ENCODE measurements around the gene MYH9.
A peak's percentile ranks its signal among the peaks of the same experiment; 100 is the strongest.

Gene MYH9

GRCh38 chr22:36315325-36315724, 72.4 kb downstream of the MYH9 start:
- no peak for DNase-seq (ENCODE audit: low read depth, low spot score)

DNA sequence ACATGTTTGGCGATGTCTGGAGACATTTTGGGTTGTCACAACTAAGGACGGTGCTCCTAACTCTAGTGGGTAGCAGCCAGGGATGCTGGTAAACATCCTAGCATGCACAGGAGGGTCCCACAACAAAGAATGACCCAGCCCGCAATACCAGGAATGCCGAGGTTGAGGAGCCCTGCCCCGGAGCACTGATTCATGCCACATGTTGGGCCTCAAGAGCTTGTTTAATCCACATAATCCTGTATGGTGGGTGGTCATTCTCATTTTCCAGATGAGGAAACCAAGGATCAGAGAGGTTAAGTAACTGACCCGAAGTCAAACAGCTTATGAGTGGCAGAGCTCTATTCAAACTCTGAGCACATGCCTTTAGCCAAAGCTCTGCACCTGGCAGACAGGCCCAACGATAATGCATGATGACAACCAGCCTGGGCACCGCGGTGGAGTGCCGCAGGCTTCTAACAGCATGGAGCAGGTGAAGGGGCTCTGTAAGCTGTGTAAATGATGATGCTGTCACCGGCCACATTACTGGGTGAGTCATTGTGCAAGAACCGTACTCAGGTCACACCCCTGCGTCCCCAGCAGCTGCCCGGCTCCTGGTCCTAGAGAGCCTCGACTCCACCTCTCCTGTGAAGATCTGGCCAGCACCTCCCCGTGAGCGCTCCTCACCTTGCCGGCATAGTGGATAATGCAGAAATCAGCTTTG, 76.2 kb downstream of the MYH9 start:
- DNase-seq (ENCODE audit: low read depth, low spot score): no peak

DNA sequence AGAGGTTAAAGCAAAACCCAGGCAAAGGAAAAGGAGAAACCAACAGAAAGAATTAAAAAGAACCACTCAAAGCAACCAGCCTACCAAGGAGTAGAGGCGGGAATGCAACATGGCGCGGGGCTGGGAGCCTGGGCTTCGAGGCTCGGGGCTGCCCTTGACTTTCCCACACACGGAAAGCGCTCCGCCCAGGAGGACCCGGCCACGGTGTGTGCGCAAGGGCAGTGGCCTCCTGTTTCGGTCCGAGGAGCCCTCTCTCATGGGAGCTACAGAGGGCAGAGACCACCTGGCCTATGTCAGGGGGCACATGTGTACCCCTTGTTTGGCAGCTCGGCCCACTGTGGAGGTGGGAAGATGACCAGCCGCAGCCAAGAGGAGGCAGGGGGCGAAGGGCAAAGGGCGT, 78.9 kb downstream of the MYH9 start:
- DNase-seq (ENCODE audit: low read depth, low spot score): no peak

GRCh38 chr22:36306227-36306626, 81.5 kb downstream of the MYH9 start:
- DNase-seq (ENCODE audit: low read depth, low spot score): no peak

DNA sequence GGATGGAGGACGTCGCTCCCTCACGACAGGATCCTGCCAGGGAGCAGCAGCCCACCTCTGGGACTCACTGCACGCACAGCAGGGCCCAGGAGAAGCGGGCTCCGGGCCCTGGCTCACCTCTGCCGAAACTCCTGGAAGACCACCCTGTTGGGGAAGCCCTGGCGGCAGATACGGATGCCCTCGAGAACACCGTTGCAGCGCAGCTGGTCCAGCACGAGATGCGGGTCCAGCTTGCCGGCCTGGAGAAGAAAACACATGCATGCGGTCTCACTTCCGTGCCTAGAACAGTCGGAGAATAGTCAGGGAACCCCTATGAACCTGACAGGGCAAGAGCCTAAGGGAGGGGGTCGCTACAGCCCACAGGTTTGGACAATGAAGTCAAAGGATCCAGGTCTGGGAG, 82.0 kb downstream of the MYH9 start:
- no peak for DNase-seq (ENCODE audit: low read depth, low spot score)

DNA sequence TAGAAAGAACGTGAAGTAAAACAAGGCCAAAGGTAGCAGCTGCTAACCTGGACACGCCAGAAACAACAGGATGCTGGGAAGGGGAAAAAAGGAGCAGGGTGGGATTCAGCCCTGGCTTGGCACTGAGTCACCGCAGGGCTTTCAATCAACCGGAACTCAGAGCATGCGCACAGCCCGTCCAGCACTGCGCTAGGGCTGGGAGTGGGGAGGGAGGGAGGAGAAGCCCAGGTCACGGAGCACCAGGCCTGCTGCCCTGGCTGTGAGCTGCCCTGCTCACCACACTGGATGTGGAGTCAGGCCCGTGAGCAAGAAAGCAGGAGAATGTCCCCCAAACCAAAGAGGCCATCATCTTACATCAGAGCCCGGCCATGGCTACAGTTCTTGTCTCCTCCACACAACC, 83.3 kb downstream of the MYH9 start:
- no peak for DNase-seq (ENCODE audit: low read depth, low spot score)

DNA sequence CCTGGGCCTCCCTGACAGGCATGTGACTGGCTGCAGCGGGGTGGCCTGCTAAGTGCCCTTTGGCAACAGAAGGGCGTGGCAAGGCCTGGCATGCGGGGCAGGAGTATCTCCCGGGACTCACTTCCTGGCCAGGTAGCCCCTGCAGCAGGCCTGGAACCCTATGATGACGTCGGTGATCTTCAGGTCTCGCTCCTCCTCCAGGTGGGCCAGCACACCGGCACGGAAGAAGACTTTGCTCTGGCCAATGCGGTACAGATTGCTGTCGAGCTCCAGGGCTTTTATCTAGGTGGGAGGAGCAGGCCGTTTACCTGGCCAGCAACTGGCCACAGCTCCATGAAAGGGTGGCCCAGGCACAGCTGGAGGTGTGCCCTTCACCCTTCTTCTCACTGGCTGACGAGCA, 83.9 kb downstream of the MYH9 start:
- no peak for DNase-seq (ENCODE audit: low read depth, low spot score)

GRCh38 chr22:36303115-36303467, 84.7 kb downstream of the MYH9 start:
- no peak for DNase-seq (ENCODE audit: low read depth, low spot score)

DNA sequence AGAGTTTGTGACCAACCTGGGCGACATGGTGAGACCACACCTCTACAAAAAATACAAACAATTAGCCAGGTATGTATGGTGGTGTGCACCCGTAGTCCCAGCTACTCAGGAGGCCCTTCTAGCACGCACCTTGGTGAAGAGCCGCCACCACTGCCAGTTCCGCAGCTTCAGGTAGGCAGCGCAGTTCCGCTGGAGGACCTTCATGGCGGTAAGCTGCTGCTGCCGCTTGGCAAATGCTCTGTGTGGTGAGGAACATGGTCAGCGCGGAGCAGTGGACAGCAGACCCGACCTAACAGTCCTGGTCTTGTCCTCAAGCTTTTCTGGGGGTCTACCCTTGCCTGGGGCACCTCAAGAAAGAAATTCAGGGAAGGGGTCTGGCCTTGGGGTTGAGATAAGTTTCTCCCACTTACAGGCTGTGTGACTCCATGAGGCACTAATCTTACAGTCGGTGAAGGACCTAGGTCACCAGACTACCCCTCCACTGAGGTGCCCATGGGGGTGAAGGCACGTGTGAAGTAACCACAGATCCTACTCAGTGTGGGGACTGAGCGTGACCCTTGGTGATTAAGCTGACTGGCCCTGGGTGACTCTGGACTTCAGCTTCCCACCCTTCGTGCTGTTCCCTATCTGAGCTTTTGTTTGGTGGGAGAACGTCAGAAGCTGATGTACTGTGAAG, 85.2 kb downstream of the MYH9 start:
- DNase-seq (ENCODE audit: low read depth, low spot score): no peak

DNA sequence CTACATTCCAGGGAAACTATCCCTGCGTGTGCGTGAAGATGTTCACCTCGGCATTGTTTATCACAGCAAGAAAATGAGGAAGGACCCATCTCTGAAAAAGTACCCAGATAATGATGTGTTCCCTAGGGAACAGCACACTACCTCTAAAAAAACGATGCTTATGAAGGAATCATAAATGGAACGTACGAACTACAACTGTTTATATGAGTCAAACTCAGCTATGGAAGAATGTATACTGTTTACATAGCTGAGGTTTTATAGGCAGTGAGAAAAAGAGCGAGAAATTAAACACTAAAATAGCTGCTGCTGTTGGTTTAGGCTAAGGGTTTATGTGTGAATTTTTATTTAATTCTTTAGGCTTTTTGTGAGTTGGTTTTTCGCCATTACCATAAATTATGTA, 85.9 kb downstream of the MYH9 start:
- no peak for DNase-seq (ENCODE audit: low read depth, low spot score)

GRCh38 chr22:36301384-36301828, 86.4 kb downstream of the MYH9 start:
- DNase-seq (ENCODE audit: low read depth, low spot score): peak; percentile 64

GRCh38 chr22:36300396-36301212, 87.2 kb downstream of the MYH9 start:
- DNase-seq (ENCODE audit: low read depth, low spot score): no peak

DNA sequence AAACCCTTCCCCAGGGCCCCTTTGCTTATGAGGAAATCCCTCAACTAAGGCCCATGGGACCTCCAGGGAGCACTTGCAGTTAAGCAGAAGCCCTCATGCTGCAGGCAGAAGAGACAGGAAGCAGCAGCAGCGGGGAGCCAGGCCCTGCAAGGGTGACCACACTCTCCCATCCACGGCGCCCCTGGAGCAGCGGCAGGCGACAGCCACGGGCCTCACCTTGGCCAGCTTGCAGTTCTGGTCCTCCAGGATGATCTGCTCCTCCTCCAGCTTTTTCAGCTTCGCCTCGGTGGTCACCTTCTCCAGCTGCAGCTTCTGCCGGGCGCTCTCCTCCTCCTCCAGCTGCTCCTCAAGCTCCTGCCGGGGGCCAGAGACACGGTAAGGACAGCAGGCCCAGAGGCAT, 87.9 kb downstream of the MYH9 start:
- no peak for DNase-seq (ENCODE audit: low read depth, low spot score)

DNA sequence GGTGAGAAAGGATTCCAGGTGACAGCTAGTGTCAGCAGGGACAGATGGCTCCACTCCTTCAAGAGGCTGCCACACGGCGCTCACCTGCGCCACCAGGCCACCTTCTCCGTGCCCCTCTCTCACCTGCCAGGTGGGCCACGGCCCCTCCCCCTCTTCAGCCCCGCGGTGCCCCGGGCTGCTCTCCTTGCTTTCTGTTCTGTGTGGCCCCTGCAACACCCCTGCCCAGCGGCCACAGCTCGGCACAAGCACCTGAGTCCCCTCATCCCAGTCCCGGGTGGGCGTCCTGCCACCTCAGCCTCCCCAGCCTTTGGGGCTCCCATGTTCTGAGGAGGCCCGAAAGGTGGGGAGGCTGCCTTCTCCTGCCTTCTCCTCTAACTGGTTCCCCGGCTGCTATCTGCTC, 88.5 kb downstream of the MYH9 start:
- DNase-seq (ENCODE audit: low read depth, low spot score): no peak

- DNase-seq (ENCODE audit: low read depth, low spot score): no peak
Observed at GRCh38 chr22:36298601-36299000, 89.2 kb downstream of the MYH9 start.

DNA sequence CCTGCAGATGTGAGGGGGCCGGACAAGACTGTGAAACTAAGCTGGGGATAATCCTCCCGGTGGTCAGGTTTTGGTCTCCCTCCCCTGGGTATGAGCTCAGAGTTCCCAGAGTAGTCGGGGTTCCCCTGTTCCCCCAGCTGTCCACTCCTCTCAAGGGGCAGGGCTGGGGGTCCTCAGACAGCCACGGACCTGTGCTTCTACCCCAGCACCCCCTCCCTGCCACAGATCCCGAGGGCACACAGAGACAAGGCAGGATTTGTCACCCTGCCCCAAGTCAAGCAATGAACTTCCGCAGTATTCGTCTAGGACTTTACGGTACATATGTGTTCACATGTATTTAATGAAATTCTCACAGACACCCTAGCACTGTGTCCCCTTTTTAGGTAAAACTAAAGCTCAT, 89.6 kb downstream of the MYH9 start:
- no peak for DNase-seq (ENCODE audit: low read depth, low spot score)

DNA sequence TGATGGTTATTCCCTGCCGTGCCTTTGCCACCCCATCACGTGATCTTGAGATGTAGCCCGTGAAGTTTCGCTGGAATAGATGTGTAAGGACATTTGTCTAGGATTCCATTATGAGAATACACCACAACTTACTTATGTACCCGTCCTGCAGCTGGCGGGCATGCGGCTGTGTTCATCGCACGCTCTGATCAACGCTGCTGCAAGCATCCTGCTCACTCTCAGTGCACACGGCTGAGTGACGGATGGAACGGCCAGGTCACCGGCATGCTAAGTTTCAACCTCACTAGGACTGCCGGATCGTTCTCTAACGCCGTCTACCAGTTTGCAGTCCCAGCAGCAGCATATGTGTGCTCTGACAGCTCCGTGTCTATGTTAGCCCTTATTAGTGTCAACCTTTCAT, 90.2 kb downstream of the MYH9 start:
- DNase-seq (ENCODE audit: low read depth, low spot score): no peak

GRCh38 chr22:36296690-36297089, 91.1 kb downstream of the MYH9 start:
- DNase-seq (ENCODE audit: low read depth, low spot score): no peak

DNA sequence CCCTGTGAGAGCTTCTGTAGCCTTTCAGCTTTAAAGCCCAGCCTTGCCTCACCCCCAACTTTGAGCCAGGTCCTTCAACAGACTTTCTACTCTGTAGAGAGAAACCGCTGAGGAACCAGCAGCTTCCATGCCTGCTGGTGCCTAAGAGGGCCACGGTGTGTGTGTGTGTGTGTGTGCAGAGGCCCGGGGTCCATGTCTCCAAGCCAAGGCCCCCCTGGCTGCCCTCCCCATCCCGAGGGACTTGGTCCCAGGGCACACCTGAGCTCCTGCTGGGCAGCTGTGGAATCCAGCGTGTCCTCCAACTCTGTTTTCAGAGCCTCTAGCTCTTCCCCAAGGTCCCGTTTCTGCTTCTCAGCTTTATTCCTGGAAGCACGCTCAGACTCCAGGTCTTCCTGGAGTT, 92.5 kb downstream of the MYH9 start:
- no peak for DNase-seq (ENCODE audit: low read depth, low spot score)

- no peak for DNase-seq (ENCODE audit: low read depth, low spot score)
Observed at GRCh38 chr22:36294801-36295200, 93.0 kb downstream of the MYH9 start.

GRCh38 chr22:36294293-36294620, 93.5 kb downstream of the MYH9 start:
- no peak for DNase-seq (ENCODE audit: low read depth, low spot score)

- no peak for DNase-seq (ENCODE audit: low read depth, low spot score)
Observed at GRCh38 chr22:36293606-36294292, 94.0 kb downstream of the MYH9 start.
